ENCODE data around the gene RALGAPB.
"Not testable (repeated sequence)": the region's sequence is repeated elsewhere in the genome, so short reads cannot be mapped to it uniquely, and the experiment has no call there.

The RALGAPB gene

DNA sequence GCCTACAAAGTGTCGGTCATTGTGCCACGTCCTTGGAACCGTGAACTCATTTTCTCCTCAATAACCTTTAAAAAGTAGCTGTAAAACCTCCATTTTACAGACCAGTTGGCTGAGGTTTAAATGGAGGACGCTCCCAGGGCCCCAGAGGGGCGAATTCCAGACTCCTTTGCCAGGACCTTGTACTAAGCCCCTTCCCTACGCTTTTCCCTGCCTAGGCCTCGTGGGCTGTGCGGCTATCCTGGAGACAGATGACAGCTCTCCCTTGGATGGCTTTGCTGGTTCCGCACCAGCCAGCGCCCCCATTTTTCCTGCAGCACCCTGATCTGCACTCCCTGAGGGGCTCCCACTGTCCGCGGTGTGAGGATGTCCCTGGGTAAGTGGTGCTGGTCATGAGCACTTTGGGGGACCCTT lies 25.4 kb upstream of the RALGAPB start:
- no peak for DNase-seq (ENCODE audit: low read depth)

DNA sequence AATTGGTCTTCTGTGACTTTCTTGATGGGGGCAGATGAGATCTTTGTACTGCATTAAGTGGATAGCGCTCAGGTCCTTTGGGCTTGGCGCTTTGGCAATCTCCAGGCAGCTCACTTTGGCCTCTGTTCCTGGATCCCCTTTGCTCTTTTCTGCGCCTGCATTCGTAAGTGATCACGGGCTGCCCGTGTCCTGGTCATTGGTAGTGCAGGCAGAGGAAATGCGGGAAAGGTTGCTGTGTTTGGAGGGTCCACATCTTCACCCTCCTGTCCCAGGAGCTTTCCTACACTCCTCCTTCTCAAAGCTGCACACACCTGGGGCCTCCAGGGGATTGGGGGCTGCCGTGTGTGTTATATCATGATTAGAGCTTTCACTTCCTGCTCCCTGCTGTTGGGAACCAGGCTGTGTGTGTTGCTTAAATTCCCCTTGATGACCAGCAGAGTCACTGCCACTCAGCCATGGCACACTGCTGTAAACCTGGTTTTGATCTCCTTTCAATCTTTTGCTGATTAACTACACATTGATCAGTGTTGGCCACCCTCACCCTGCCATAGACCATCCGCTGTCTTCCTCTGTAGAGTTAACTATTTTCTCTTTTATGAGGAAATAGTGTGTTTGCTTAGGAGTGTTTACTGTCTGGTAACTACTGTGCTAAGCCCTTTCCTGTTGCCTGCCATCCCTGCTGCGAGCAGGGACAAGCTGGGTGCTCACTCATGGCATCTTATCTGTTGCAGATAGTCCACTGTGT lies 24.5 kb upstream of the RALGAPB start:
- DNase-seq (ENCODE audit: low read depth): no peak

DNA sequence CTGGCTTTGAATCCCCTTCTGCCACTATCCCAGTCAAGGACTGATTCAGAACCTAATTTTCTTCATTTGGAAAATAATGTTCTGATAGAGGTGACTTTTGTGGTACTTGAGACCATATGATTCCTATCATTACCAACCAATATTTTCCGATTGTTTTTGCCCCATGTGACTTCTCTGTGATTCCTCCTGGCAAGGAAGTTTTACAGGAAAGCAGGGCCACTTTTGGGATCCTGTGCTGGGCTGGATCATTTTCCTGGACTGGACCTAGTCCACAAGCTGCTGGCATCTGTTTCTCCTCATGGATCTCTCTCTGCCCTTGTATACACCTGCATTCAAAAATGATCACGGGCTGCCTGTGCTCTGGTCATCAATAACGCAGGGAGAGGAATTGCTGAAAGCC lies 23.6 kb upstream of the RALGAPB start:
- DNase-seq (ENCODE audit: low read depth): no peak

DNA sequence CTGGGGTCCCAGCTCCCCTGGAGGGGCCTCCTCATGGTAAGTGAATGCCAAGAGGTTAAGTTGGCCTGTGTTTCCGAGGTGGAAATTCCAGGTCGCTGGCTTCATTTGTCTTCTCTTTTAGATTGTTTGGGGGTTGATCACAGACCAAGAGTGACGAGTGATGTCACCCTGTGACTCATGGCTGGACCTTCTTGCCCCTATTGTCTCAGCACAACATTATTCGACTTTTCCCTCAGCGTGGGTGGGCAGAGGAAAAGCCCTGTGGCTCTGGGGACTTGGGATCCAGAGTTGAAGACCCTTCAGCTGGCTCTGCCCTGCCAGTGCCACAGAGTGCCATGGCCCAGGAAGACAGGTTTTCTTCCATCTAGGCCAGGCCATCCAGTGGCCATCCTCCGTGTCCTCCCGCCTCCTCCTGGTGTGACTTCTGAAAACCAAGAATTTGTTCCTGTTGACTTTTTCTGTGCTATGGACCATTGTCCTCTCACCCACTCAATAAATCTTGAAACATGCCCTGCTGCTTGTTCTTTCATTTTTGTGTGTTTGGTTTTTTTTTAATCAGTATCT lies 22.1 kb upstream of the RALGAPB start:
- no peak for DNase-seq (ENCODE audit: low read depth)

DNA sequence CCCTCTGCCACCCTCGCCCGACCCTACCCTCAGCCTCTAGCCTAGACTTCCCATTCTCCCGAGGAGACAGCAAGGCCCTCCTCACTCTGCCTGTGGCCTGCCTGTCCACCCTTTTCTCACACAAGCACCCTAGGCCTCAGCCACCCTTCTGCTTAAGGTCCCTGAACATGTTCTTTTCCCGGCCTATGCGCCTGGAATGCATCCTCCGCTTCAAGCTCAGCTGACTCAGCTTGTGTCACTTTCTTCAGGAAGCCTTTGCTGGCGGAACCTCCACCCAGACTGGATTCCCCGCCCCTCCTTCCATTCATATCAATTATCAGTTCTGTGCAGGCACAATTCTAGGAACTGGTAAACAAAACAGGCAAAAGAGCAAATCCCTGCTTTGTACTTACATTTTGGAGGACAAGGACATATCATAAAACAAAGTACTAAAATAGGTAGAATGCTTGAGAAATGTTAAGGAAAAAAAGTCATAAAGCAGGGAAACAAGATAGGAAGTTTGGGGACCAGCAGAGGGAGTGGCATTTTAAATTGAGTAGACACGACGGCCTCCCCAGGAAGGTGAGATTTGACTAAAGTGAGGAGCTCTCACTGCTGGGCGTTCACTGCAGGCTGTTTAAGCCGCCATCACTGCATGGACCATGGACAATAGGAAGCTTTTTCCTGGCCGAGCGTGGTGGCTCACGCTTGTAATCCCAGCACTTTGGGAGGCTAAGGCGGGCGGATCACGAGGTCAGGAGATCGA lies 19.6 kb upstream of the RALGAPB start:
- DNase-seq (ENCODE audit: low read depth): no peak

DNA sequence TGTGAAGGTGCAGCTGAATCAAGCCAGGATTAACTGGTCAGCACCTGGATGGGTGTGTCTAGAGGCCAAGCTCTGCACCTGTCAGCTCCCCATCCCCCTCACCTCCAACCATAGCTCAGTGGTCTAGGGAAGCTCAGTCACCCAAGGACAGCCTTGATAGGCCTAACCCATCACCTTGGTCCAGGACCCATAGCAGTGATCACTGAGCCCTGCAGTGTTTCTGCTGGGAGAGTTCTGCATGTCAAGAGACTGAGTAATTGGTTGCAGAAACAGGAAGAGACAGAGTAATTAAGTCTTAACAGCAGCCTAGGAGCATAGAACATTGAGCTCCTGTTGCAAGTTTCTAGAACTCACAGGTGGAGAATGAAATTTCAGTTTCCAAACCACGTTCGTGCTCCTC lies 18.7 kb upstream of the RALGAPB start:
- no peak for DNase-seq (ENCODE audit: low read depth)

DNA sequence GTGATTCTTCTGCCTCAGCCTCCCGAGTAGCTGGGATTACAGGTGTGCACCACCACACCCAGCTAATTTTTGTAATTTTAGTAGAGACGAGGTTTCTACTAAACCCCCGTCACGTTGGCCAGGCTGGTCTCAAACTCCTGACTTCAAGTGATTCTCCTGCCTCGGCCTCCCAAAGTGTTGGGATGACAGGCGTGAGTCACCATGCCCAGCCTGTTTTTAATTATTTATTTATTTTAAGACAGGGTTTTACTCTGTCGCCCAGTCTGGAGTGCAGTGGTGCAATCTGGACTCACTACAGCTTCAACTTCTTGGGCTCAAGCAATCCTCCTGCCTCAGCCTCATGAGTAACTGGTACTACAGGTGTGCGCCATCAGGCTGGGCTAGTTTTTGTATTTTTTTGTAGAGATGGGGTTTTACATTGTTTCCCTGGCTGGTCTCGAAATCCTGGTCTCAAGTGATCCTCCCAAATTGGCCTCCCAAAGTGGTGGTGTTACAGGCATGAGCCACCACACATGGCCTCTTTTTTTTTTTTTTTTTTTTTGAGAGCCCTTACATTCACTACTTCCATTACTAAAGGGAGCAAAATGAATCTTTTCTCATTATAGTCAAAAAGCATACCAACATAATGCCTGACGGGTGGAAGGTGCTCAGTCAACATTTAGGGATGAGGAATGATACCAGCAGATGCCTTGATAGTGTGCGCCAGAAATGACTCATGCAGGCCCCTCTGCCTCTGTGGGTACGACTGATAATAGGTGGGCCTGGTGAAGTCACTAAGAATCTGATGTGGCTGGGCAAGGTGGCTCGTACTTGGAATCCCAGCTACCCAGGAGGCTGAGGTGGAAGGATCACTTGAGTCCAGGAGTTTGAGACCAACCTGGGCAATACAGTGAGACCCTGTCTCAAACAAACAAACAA lies 17.8 kb upstream of the RALGAPB start:
- no peak for DNase-seq (ENCODE audit: low read depth)

DNA sequence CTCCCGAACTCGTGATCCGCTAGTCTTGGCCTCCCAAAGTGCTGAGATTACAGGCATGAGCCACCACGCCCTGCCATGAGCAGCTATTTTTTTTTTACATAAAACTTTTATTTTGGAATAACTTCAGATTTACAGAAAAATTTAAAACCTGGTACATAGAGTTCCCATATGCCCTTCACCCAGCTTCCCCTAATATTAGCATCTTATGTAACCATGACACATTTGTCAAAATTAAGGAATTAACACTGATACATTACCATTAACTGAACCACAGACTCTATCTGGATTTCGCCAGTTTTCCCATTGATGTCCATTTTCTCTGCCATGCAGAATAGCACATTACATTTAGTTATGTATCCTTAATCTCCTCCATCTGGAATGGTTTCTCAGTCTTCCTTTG lies 14.3 kb upstream of the RALGAPB start:
- no peak for DNase-seq (ENCODE audit: low read depth)

DNA sequence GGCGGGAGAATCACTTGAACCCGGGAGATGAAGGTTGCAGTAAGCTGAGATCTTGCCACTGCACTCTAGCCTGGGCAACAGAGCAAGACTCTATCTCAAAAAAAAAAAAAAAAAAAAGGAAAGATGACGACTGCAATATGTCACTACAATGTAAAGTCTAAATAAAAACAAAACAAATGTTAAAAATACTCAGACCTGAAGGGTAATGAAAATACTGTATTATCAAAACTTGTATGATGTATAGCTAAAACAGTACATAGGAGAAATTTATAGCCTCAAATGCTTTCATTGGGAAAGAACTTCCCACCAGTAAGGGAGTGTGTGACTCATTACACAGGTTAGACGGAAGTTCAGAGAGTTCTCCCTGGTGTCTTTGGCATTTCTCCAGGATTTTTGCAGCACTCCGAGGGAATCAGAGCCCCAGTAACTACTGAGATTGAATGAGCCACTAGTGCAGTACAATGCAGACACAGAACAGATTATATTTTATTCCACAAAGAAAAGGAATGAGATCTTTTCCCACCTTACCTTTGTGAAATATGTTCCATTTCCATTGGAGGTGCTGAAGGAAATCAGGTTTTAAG lies 12.5 kb upstream of the RALGAPB start:
- DNase-seq (ENCODE audit: low read depth): no peak

DNA sequence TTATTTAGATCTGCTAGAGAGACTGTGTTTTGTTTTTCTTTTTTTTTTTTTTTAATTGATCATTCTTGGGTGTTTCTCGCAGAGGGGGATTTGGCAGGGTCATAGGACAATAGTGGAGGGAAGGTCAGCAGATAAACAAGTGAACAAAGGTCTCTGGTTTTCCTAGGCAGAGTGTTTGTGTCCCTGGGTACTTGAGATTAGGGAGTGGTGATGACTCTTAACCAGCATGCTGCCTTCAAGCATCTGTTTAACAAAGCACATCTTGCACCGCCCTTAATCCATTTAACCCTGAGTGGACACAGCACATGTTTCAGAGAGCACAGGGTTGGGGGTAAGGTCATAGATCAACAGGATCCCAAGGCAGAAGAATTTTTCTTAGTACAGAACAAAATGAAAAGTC lies 12.0 kb upstream of the RALGAPB start:
- not testable (repeated sequence) for DNase-seq (ENCODE audit: low read depth)

DNA sequence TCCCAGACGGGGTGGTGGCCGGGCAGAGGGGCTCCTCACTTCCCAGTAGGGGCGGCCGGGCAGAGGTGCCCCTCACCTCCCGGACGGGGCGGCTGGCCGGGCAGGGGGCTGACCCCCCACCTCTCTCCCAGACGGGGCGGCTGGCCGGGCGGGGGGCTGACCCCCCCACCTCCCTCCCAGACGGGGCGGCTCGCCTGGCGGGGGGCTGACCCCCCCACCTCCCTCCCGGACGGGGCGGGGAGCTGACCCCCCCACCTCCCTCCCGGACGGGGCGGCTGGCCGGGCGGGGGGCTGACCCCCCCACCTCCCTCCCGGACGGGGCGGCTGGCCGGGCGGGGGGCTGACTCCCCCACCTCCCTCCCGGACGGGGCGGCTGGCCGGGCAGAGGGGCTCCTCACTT lies 11.5 kb upstream of the RALGAPB start:
- not testable (repeated sequence) for DNase-seq (ENCODE audit: low read depth)

DNA sequence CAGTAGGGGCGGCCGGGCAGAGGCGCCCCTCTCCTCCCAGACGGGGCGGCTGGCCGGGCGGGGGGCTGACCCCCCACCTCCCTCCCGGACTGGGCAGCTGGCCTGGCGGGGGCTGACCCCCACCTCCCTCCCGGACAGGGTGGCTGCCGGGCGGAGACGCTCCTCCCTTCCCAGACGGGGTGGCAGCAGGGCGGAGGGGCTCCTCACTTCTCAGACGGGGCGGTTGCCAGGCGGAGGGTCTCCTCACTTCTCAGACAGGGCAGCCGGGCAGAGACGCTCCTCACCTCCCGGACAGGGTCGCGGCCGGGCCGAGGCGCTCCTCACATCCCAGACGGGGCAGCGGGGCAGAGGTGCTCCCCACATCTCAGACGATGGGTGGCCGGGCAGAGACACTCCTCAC lies 11.1 kb upstream of the RALGAPB start:
- not testable (repeated sequence) for DNase-seq (ENCODE audit: low read depth)

DNA sequence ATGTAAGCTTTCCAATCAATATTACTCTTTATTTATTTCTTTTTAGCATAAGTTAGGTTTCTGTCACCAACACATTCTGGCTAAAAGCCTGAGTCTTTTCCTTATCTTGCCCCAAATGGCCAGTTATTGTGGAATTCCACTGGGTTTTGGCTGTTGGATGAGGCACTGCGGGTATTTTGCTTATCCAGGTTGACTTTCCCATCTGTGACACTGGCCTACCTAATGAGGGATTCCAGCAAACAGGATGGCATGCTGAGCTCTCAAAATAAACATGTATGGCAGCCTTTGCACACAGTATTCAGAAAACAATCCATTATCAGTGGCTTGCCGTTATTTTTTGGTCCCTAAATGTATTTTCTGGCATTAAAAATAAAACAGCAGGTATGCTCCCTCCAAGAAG lies 6.5 kb upstream of the RALGAPB start:
- DNase-seq (ENCODE audit: low read depth): no peak

DNA sequence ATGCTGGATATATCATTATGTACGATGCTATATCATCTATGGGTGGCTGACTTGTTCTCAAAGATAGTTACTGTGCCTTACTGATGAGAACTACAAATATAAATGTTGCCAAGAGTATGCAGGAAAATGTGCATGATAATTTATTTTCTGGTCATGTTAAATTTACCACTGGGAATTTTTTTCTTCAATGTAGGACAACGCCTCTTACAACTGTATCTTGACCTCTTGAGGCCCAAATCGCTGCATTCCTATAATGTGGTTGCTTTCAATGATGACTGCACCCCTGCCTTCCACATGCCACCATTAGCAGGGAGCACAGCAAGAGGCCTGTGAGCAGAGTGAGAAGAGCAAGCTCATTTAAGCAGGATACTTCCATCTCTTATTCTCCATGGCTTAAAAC lies 5.7 kb upstream of the RALGAPB start:
- DNase-seq (ENCODE audit: low read depth): no peak

DNA sequence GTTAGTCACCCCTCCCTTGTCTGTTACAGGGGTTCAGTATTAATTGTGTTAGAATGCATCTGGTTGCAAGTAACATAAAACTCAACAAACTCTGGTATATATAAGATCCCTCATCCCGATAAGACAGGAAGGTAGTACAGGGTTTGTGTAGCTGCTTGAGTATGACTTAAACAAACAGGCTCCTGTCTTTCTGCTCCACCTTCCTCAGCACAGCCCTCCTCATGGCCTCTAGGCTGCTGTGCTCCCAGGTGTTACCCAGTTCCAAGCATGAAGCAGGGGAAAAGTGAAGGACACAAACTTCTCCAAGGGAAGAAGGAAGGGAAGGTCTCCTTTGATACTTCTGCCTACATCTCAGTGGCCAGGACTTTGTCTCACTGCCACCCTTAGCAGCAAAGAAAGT lies 1.4 kb upstream of the RALGAPB start:
- DNase-seq (ENCODE audit: low read depth): no peak

DNA sequence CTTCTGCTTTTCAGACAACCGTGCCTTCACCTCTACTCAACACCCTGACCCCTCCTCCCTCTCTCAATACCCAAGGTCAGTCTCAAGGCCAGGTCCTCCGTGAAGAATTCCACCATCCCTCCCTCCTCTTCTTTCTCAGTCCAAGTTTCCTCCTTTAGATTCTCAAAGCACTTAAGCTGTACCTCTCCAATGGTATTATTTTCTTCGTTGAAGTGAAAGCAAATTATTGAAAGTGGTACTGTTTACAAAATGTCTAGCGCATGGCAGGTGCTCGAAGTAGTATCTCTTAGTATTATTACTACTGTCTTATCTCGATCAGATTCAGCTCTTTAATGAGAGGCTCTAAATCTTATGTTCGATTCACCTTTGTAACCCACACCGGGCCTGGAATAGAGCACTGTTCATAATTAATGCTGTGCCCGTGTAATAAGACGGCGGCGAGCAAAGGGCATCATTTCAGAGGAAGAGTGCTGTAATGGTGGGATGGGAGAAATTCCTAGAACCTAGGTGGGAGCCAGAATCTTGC lies 593 bp upstream of the RALGAPB start:
- no peak for DNase-seq (ENCODE audit: low read depth)

DNA sequence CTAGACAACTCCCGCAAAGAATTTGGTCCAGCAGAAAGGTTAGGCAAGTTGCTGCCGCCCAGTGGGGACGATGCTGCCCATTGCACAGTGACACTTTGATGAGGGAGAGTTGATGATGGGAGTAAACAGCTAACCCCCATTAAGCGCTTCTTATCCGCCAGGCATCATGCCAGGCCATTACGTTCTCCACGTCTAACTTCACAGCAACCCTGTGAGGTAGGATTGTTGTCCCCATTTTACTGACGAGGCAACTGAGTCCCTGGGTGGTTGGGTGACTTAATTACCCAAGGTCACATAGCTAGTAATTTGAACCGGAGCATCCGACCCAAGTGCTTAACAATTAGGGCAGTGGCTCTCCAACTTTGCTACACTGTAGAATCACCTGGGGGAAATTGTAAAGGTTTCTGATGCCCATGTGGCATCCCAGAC lies 738 bp downstream of the RALGAPB start:
- no peak for DNase-seq (ENCODE audit: low read depth)

DNA sequence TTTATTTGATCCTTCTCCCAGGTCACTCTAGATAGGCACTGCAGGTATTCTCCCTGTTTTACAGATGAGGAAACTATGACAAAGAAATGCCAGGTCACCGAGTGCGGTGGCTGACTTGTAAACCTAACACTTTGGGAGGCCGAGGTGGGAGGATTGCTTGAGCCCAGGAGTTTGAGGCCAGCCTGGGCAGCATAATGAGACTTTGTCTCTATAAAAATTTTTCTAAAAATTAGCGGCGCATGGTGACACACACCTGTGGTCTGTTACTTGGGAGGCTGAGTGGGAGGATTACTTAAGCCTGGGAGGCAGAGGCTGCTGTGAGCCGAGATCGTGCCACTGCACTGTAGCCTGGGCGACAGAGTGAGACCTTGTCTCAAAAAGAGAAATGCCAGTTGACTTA lies 5.1 kb downstream of the RALGAPB start:
- no peak for DNase-seq (ENCODE audit: low read depth)

DNA sequence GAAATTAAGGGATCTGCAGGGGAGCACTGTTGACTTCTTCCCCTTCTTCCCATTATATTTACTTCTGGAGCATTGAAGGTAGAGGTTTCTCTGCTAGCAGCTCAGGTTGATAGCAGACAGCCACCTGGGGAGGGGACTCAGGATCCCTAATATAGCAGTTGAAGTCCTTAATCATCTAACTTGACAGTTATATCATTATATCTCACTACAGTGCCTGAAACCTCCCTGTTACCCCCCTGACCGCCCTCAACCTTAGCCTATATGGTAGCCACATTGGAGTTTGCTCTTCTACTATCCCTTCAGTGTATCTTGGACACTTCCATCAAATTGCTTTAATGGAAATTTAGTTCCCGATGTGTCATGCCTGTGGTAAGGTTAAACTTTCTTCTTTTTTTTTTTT lies 7.0 kb downstream of the RALGAPB start:
- no peak for DNase-seq (ENCODE audit: low read depth)

DNA sequence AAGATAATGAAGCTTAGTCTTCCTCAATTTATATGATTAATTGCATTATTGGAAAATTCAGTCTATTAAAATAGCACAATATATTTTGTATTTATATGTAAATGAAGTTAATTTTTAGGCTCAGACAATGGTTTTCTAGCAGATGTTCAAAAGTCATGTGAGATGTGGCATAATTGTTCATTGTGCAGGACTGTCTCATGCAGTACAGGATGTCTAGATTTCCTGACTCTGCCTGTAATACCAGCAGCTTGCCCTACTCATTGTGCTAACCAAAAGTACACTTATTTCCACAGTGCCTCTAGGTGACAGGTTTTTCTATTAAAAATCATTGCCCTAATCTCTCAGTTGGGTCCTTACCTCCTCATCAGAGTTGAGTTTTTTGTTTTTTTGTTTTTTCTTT lies 12.4 kb downstream of the RALGAPB start:
- no peak for DNase-seq (ENCODE audit: low read depth)

DNA sequence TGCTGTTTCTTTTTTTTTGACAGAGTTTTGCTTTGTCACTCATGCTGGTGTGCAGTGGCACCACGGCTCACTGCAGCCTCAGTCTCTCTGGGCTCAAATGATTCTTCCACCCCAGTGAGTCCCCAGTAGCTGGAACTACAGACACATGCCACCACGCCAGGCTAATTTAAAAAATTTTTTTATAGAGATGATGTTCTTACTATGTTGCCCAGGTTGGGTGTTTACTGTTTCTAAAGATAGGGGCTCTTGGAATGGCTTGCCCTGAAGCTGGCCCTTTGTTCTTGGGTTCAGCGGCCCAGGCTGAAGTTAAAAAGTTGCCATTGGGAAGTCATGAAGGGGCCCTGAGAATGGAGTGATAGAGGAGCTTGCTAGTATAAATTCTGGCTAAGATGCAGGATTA lies 16.5 kb downstream of the RALGAPB start:
- DNase-seq (ENCODE audit: low read depth): no peak
